Measurements from ENCODE around the gene FBXW2. TPM values are rescaled to one million over a fixed set of nuclear protein-coding genes. Genes with fewer than 3 reads are reported as not detected.

Gene FBXW2
- total RNA-seq, 2 experiments from 2014 or later: 30.0 to 69.0 TPM

- Histone ChIP-seq H3K79me2 (ENCODE audit: insufficient read depth, low read depth, low read length) (peaks cover 6% of the 10 kb centered on the region; the same call in 1 of the 2 replicates), H3K4me2 (ENCODE audit: low read length) (no peak overlapping the region), H2AFZ (ENCODE audit: low read length) (no peak overlapping the region), H4K20me1 (ENCODE audit: insufficient read depth, low read length) (no peaks in the 10 kb centered on the region), H3K4me3 (ENCODE audit: low read depth, low read length, poor library complexity, severe bottlenecking) (no peak overlapping the region), H3K9me2 (ENCODE audit: insufficient read depth, low read length) (no peaks in the 10 kb centered on the region), H3K36me3 (ENCODE audit: insufficient read depth, low read length) (peaks cover 81% of the 10 kb centered on the region), H3K27ac (ENCODE audit: low read depth, low read length, poor library complexity, severe bottlenecking) (no peak overlapping the region), H3K4me1 (ENCODE audit: insufficient read depth, low read length, poor library complexity, severe bottlenecking) (no peaks in the 10 kb centered on the region), H3K9me3 (ENCODE audit: low read length) (no peaks in the 10 kb centered on the region)
- TF ChIP-seq, protein P1, sequence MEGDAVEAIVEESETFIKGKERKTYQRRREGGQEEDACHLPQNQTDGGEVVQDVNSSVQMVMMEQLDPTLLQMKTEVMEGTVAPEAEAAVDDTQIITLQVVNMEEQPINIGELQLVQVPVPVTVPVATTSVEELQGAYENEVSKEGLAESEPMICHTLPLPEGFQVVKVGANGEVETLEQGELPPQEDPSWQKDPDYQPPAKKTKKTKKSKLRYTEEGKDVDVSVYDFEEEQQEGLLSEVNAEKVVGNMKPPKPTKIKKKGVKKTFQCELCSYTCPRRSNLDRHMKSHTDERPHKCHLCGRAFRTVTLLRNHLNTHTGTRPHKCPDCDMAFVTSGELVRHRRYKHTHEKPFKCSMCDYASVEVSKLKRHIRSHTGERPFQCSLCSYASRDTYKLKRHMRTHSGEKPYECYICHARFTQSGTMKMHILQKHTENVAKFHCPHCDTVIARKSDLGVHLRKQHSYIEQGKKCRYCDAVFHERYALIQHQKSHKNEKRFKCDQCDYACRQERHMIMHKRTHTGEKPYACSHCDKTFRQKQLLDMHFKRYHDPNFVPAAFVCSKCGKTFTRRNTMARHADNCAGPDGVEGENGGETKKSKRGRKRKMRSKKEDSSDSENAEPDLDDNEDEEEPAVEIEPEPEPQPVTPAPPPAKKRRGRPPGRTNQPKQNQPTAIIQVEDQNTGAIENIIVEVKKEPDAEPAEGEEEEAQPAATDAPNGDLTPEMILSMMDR (conservative IDR thresholded peaks at IDR 0.05; ENCODE audit: low read length): no peak
- no peak for TF ChIP-seq EZH2phosphoT487 (IDR thresholded peaks at IDR 0.05; ENCODE audit: borderline replicate concordance, low read depth, low read length)
- CTCF ChIA-PET (ENCODE audit: unreplicated experiment): no interaction called here
- no TSS peak for BruUV-seq (replicated peaks)
- POLR2A ChIA-PET: interaction anchor here (0.7 to 1.4 kb wide), 6 partner anchors 9 to 409 kb away, joined by 3 to 7 read pairs (median 4); partner anchors contain the start of gene FBXW2
- no peak for DNase-seq (ENCODE audit: low spot score)
- intact Hi-C loops (cut with micrococcal nuclease; ENCODE audit: unreplicated experiment): no loop called here
Observed at GRCh38 chr9:120832807-120833206, 39.6 kb upstream of the FBXW2 start.

- Histone ChIP-seq H3K4me3 (ENCODE audit: low read depth, low read length, poor library complexity, severe bottlenecking) (no peak overlapping the region), H3K4me2 (ENCODE audit: low read length) (no peak overlapping the region), H3K27ac (ENCODE audit: low read depth, low read length, poor library complexity, severe bottlenecking) (no peak overlapping the region), H3K9me2 (ENCODE audit: insufficient read depth, low read length) (no peaks in the 10 kb centered on the region), H4K20me1 (ENCODE audit: insufficient read depth, low read length) (no peaks in the 10 kb centered on the region), H3K36me3 (ENCODE audit: insufficient read depth, low read length) (peaks cover 90% of the 10 kb centered on the region), H3K79me2 (ENCODE audit: insufficient read depth, low read depth, low read length) (no peaks in the 10 kb centered on the region; the same call in 1 of the 2 replicates), H3K9me3 (ENCODE audit: low read length) (no peaks in the 10 kb centered on the region), H2AFZ (ENCODE audit: low read length) (no peak overlapping the region), H3K4me1 (ENCODE audit: insufficient read depth, low read length, poor library complexity, severe bottlenecking) (no peaks in the 10 kb centered on the region)
- no peak for TF ChIP-seq EZH2phosphoT487 (IDR thresholded peaks at IDR 0.05; ENCODE audit: borderline replicate concordance, low read depth, low read length)
- TF ChIP-seq, protein P1 (conservative IDR thresholded peaks at IDR 0.05; ENCODE audit: low read length): no peak
- intact Hi-C loops (cut with micrococcal nuclease; ENCODE audit: unreplicated experiment): no loop called here
- DNase-seq (ENCODE audit: low spot score): no peak
- POLR2A ChIA-PET: interaction anchor here (0.7 kb wide), 1 partner anchor 9 kb away, joined by 3 read pairs; no protein-coding TSS in a partner anchor
- CTCF ChIA-PET (ENCODE audit: unreplicated experiment): no interaction called here
- BruUV-seq (replicated peaks): no TSS peak
Observed at GRCh38 chr9:120830865-120831264, 37.6 kb upstream of the FBXW2 start.

- intact Hi-C loops (cut with micrococcal nuclease; ENCODE audit: unreplicated experiment): no loop called here
- Histone ChIP-seq H3K9me3 (ENCODE audit: low read length) (no peaks in the 10 kb centered on the region), H3K27ac (ENCODE audit: low read depth, low read length, poor library complexity, severe bottlenecking) (no peak overlapping the region), H2AFZ (ENCODE audit: low read length) (no peak overlapping the region), H3K79me2 (ENCODE audit: insufficient read depth, low read depth, low read length) (no peaks in the 10 kb centered on the region), H4K20me1 (ENCODE audit: insufficient read depth, low read length) (no peaks in the 10 kb centered on the region), H3K4me1 (ENCODE audit: insufficient read depth, low read length, poor library complexity, severe bottlenecking) (no peaks in the 10 kb centered on the region), H3K4me2 (ENCODE audit: low read length) (no peak overlapping the region), H3K4me3 (ENCODE audit: low read depth, low read length, poor library complexity, severe bottlenecking) (no peak overlapping the region), H3K9me2 (ENCODE audit: insufficient read depth, low read length) (no peaks in the 10 kb centered on the region), H3K36me3 (ENCODE audit: insufficient read depth, low read length) (peaks cover 91% of the 10 kb centered on the region)
- TF ChIP-seq EZH2phosphoT487 (IDR thresholded peaks at IDR 0.05; ENCODE audit: borderline replicate concordance, low read depth, low read length): no peak
- TF ChIP-seq, protein P1 (conservative IDR thresholded peaks at IDR 0.05; ENCODE audit: low read length): no peak
- ChIA-PET CTCF (ENCODE audit: unreplicated experiment) (no interaction called here), POLR2A (interaction anchor here (0.7 kb wide), 1 partner anchor 10 kb away, joined by 3 read pairs; no protein-coding TSS in a partner anchor)
- DNase-seq (ENCODE audit: low spot score): no peak
- BruUV-seq (replicated peaks): no TSS peak
Observed at GRCh38 chr9:120830151-120830550, 36.9 kb upstream of the FBXW2 start.
